HL-60 (cell line): ENCODE measurements around the gene OGFOD3.

Experiments used
- DNase-seq, 2 experiments: peaks; one replicate each; pipeline ENCODE4 v3.0.0-alpha.2; 2010 to 2020; ENCODE audit warnings: low read depth in 1 of 2, low spot score in 1 of 2
- H3K27ac ChIP-seq: fragments of 250-450 bp; sonication (Bioruptor Pico); replicated peaks from 2 replicates; pipeline ENCODE4 v1.5.1; 2020; ENCODE audit warnings: mild to moderate bottlenecking, moderate library complexity
- H3K27me3 ChIP-seq: fragments of 250-450 bp; sonication (Bioruptor Pico); 2 replicates; pipeline ENCODE4 v1.5.1; 2021; ENCODE audit warnings: mild to moderate bottlenecking, moderate library complexity; ENCODE audit not compliant: insufficient read depth, poor library complexity, severe bottlenecking
- H3K4me3 ChIP-seq: replicated peaks from 2 replicates; pipeline ENCODE4 v1.5.1; 2011; ENCODE audit warnings: mild to moderate bottlenecking, control low read depth, low read length; ENCODE audit not compliant: insufficient read depth
- CTCF ChIP-seq: IDR thresholded peaks from one replicate; pipeline ENCODE4 v1.5.1; 2011; ENCODE audit warnings: low read length, control low read depth, inconsistent platforms; ENCODE audit not compliant: insufficient read depth
- GABPA ChIP-seq: IDR thresholded peaks from 2 replicates; pipeline ENCODE4 v1.6.1; 2012; ENCODE audit warnings: low read depth
- POLR2AphosphoS5 ChIP-seq: IDR thresholded peaks from 2 replicates; pipeline ENCODE4 v1.6.1; 2012; ENCODE audit warnings: low read depth
- REST ChIP-seq: IDR thresholded peaks from 2 replicates; pipeline ENCODE4 v1.6.1; 2012; ENCODE audit warnings: low read depth; ENCODE audit not compliant: insufficient replicate concordance
- SPI1 ChIP-seq: IDR thresholded peaks from 2 replicates; pipeline ENCODE4 v1.6.1; 2012; ENCODE audit warnings: low read depth, mild to moderate bottlenecking, borderline replicate concordance

Gene OGFOD3

GRCh38 chr17:82437325-82437668, 18.9 kb upstream of the OGFOD3 start:
- TF ChIP-seq POLR2AphosphoS5, result no peak
- TF ChIP-seq SPI1, result no peak
- TF ChIP-seq CTCF, result no peak
- TF ChIP-seq REST, result no peak
- TF ChIP-seq GABPA, result no peak
- Histone ChIP-seq H3K4me3 (no peak overlapping the region), H3K27ac (no peak overlapping the region), H3K27me3 (no peaks in the 10 kb centered on the region)
- DNase-seq, result no peak

GRCh38 chr17:82436601-82437324, 18.4 kb upstream of the OGFOD3 start:
- Histone ChIP-seq H3K4me3 (no peak overlapping the region), H3K27me3 (no peaks in the 10 kb centered on the region), H3K27ac (no peak overlapping the region)
- no peak for DNase-seq
- TF ChIP-seq REST, result no peak
- TF ChIP-seq CTCF, result no peak

- Histone ChIP-seq H3K27ac (no peak overlapping the region), H3K27me3 (no peaks in the 10 kb centered on the region), H3K4me3 (no peak overlapping the region)
- no peak for DNase-seq
- TF ChIP-seq SPI1 (no peak), CTCF (no peak), REST (no peak), POLR2AphosphoS5 (no peak), GABPA (no peak)
Measured at GRCh38 chr17:82435601-82436583, 17.5 kb upstream of the OGFOD3 start.
